WTC11 (cell line): Measurements from ENCODE around the gene RAB35. TPM values are rescaled to one million over a fixed set of nuclear protein-coding genes. Genes with fewer than 3 reads are reported as not detected.

Experiments used
- ATAC-seq: fragments of 200-7000 bp; cut with Tn5 transposase; 2 replicates; pipeline ENCODE4 v1.10.0; 2021; ENCODE audit warnings: mild to moderate bottlenecking, moderate library complexity
- CTCF ChIA-PET: fragments of 300-600 bp; sonication (Branson Sonifier 250); formaldehyde crosslinking; loops from one replicate; lab custom pipeline; 2021; ENCODE audit warnings: antibody characterized with exemption; lab: Charles Lee
- POLR2A ChIA-PET: fragments of 350-600 bp; sonication (Branson Sonifier 250); formaldehyde crosslinking; loops from one replicate; lab custom pipeline; 2021; ENCODE audit warnings: antibody characterized with exemption; lab: Charles Lee
- DNase-seq: peaks from one replicate; pipeline ENCODE4 v3.0.0; 2021; ENCODE audit warnings: low spot score
- H3K27ac Mint-ChIP-seq: 2 replicates; pipeline ENCODE4 v1.8.0; 2021; ENCODE audit warnings: mixed read lengths
- H3K27me3 Mint-ChIP-seq: 2 replicates; pipeline ENCODE4 v1.8.0; 2021; ENCODE audit warnings: low read depth, mild to moderate bottlenecking, moderate library complexity, mixed read lengths
- H3K36me3 Mint-ChIP-seq: 2 replicates; pipeline ENCODE4 v1.8.0; 2021; ENCODE audit warnings: mixed read lengths
- H3K4me1 Mint-ChIP-seq: 2 replicates; pipeline ENCODE4 v1.8.0; 2022; ENCODE audit warnings: mixed read lengths
- H3K4me3 Mint-ChIP-seq: 2 replicates; pipeline ENCODE4 v1.8.0; 2021; ENCODE audit warnings: mild to moderate bottlenecking, moderate library complexity, mixed read lengths
- H3K9me3 Mint-ChIP-seq: 2 replicates; pipeline ENCODE4 v1.8.0; 2021; ENCODE audit warnings: mixed read lengths
- ARID4B ChIP-seq: sonication (generic); formaldehyde crosslinking; IDR thresholded peaks from 2 replicates; pipeline ENCODE4 v1.8.0; 2023; ENCODE audit warnings: missing genetic modification reagents, mild to moderate bottlenecking, borderline replicate concordance
- CBFB ChIP-seq: sonication (generic); formaldehyde crosslinking; IDR thresholded peaks from 2 replicates; pipeline ENCODE4 v1.8.1; 2022; ENCODE audit warnings: mild to moderate bottlenecking, low read depth, missing genetic modification reagents
- CREB1 ChIP-seq: sonication (generic); formaldehyde crosslinking; IDR thresholded peaks from 2 replicates; pipeline ENCODE4 v1.8.0; 2023; ENCODE audit warnings: mild to moderate bottlenecking, missing genetic modification reagents
- EMX1 ChIP-seq: fragments of 250-450 bp; sonication (Bioruptor Pico); IDR thresholded peaks from 2 replicates; pipeline ENCODE4 v1.8.0; 2021; ENCODE audit warnings: mild to moderate bottlenecking
- GRHL2 ChIP-seq: fragments of 250-450 bp; sonication (Bioruptor Pico); IDR thresholded peaks from 2 replicates; pipeline ENCODE4 v1.8.0; 2022; ENCODE audit warnings: mild to moderate bottlenecking, moderate library complexity; ENCODE audit not compliant: insufficient replicate concordance, severe bottlenecking
- GTF2I ChIP-seq: fragments of 250-450 bp; sonication (Bioruptor Pico); conservative IDR thresholded peaks from 2 replicates; pipeline ENCODE4 v1.4.0; 2021; ENCODE audit warnings: mild to moderate bottlenecking
- HMGXB4 ChIP-seq: sonication (generic); formaldehyde crosslinking; IDR thresholded peaks from 2 replicates; pipeline ENCODE4 v1.8.1; 2023; ENCODE audit warnings: mild to moderate bottlenecking, moderate library complexity, missing genetic modification reagents
- KAT7 ChIP-seq: sonication (generic); formaldehyde crosslinking; IDR thresholded peaks from 2 replicates; pipeline ENCODE4 v1.8.1; 2023; ENCODE audit warnings: missing genetic modification reagents, mild to moderate bottlenecking, borderline replicate concordance
- NFE2L1 ChIP-seq: sonication (generic); formaldehyde crosslinking; IDR thresholded peaks from 2 replicates; pipeline ENCODE4 v1.8.1; 2023; ENCODE audit warnings: missing genetic modification reagents
- NFYB ChIP-seq: sonication (generic); formaldehyde crosslinking; conservative IDR thresholded peaks from 2 replicates; pipeline ENCODE4 v1.8.0; 2022; ENCODE audit warnings: low read depth, missing genetic modification reagents
- RORB ChIP-seq: fragments of 250-450 bp; sonication (Bioruptor Pico); IDR thresholded peaks from 2 replicates; pipeline ENCODE4 v1.9.0; 2021; ENCODE audit warnings: mild to moderate bottlenecking
- SP1 ChIP-seq: sonication (generic); formaldehyde crosslinking; conservative IDR thresholded peaks from 2 replicates; pipeline ENCODE4 v1.8.1; 2022; ENCODE audit warnings: missing genetic modification reagents
- TCF7 ChIP-seq: sonication (generic); formaldehyde crosslinking; IDR thresholded peaks from 2 replicates; pipeline ENCODE4 v1.8.0; 2022; ENCODE audit warnings: mild to moderate bottlenecking, low read depth, missing genetic modification reagents, moderate library complexity
- TEAD4 ChIP-seq: sonication (generic); formaldehyde crosslinking; IDR thresholded peaks from 2 replicates; pipeline ENCODE4 v1.8.0; 2022; ENCODE audit warnings: mild to moderate bottlenecking, missing genetic modification reagents
- ZNF396 ChIP-seq: fragments of 250-450 bp; sonication (Bioruptor Pico); IDR thresholded peaks from 2 replicates; pipeline ENCODE4 v1.8.0; 2021; ENCODE audit warnings: mild to moderate bottlenecking, moderate library complexity, borderline replicate concordance
- ZNF416 ChIP-seq: fragments of 250-450 bp; sonication (Bioruptor Pico); IDR thresholded peaks from 2 replicates; pipeline ENCODE4 v1.9.0; 2021; ENCODE audit warnings: mild to moderate bottlenecking, inconsistent platforms
- ZNF423 ChIP-seq: fragments of 250-450 bp; sonication (Bioruptor Pico); IDR thresholded peaks from 2 replicates; pipeline ENCODE4 v2.1.2; 2022; ENCODE audit warnings: mild to moderate bottlenecking, moderate library complexity
- ZNF532 ChIP-seq: fragments of 250-450 bp; sonication (Bioruptor Pico); IDR thresholded peaks from 2 replicates; pipeline ENCODE4 v1.9.0; 2021; ENCODE audit warnings: mild to moderate bottlenecking, borderline replicate concordance
- total RNA-seq: library from RNA; stranded (reverse); gene quantifications from 3 replicates; pipeline ENCODE4 v1.2.3, GENCODE V29; 2021
- TF ChIP-seq, protein P1 (sequence below): sonication (generic); formaldehyde crosslinking; IDR thresholded peaks from 2 replicates; pipeline ENCODE4 v1.8.0; 2022; ENCODE audit warnings: mild to moderate bottlenecking, missing genetic modification reagents
- TF ChIP-seq, protein P2 (sequence below): sonication (generic); formaldehyde crosslinking; IDR thresholded peaks from 2 replicates; pipeline ENCODE4 v1.8.1; 2023; ENCODE audit warnings: mild to moderate bottlenecking, missing genetic modification reagents, moderate library complexity
- TF ChIP-seq, protein P3 (sequence below): sonication (generic); formaldehyde crosslinking; IDR thresholded peaks from 2 replicates; pipeline ENCODE4 v1.8.1; 2022; ENCODE audit warnings: mild to moderate bottlenecking, moderate library complexity, missing genetic modification reagents
- TF ChIP-seq, protein P4 (sequence below): sonication (generic); formaldehyde crosslinking; IDR thresholded peaks from 2 replicates; pipeline ENCODE4 v1.8.0; 2023; ENCODE audit warnings: missing genetic modification reagents
- TF ChIP-seq, protein P5 (sequence below): fragments of 250-450 bp; sonication (Bioruptor Pico); IDR thresholded peaks from 2 replicates; pipeline ENCODE4 v1.9.0; 2021; ENCODE audit warnings: mild to moderate bottlenecking

RAB35 gene
- total RNA-seq, 1 experiment from 2014 or later, result 44.5 TPM

DNA sequence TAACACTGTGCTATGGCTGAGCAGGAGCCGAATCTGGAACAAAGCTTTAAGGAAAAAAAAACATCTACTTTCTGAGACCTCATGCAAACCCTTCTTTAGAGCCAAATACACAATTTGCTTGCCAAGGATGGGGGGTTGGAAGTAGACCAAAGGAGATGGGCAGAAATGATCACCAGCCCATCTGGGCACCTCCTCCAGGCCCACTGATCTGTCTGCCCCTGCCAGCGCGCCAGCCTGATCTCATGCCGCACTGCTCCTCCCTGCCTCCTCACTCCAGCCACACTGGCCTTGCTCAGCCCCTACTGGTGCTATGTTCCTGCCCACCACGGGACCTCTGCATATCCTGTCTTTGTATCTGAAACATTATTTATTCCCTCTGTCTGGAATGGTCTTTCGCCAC, 24.8 kb upstream of the RAB35 start (continued):
- TF ChIP-seq HMGXB4, result no peak
- no peak for TF ChIP-seq TCF7 (CRISPR knock-in tag)
- TF ChIP-seq TEAD4 (CRISPR knock-in tag), result no peak
- no peak for TF ChIP-seq ZNF396 (CRISPR knock-in tag)
- TF ChIP-seq, protein P1, sequence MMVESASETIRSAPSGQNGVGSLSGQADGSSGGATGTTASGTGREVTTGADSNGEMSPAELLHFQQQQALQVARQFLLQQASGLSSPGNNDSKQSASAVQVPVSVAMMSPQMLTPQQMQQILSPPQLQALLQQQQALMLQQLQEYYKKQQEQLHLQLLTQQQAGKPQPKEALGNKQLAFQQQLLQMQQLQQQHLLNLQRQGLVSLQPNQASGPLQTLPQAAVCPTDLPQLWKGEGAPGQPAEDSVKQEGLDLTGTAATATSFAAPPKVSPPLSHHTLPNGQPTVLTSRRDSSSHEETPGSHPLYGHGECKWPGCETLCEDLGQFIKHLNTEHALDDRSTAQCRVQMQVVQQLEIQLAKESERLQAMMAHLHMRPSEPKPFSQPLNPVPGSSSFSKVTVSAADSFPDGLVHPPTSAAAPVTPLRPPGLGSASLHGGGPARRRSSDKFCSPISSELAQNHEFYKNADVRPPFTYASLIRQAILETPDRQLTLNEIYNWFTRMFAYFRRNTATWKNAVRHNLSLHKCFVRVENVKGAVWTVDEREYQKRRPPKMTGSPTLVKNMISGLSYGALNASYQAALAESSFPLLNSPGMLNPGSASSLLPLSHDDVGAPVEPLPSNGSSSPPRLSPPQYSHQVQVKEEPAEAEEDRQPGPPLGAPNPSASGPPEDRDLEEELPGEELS (CRISPR knock-in tag), result no peak
- no peak for TF ChIP-seq ZNF423 (CRISPR knock-in tag)
- TF ChIP-seq, protein P2, sequence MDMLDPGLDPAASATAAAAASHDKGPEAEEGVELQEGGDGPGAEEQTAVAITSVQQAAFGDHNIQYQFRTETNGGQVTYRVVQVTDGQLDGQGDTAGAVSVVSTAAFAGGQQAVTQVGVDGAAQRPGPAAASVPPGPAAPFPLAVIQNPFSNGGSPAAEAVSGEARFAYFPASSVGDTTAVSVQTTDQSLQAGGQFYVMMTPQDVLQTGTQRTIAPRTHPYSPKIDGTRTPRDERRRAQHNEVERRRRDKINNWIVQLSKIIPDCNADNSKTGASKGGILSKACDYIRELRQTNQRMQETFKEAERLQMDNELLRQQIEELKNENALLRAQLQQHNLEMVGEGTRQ (CRISPR knock-in tag), result no peak
- TF ChIP-seq ARID4B (CRISPR knock-in tag), result no peak
- no peak for TF ChIP-seq ZNF416 (CRISPR knock-in tag)
- no peak for TF ChIP-seq CBFB
- no peak for TF ChIP-seq RORB (CRISPR knock-in tag)
- TF ChIP-seq, all 79 proteins: peak for 0

GRCh38 chr12:120140603-120141002, 24.1 kb upstream of the RAB35 start:
- Mint-ChIP-seq H3K4me1 (no peaks in the 10 kb centered on the region), H3K9me3 (no peaks in the 10 kb centered on the region), H3K27ac (no peak overlapping the region), H3K36me3 (peaks cover 89% of the 10 kb centered on the region), H3K4me3 (no peak overlapping the region), H3K27me3 (no peaks in the 10 kb centered on the region)
- CTCF ChIA-PET, result no interaction called here
- POLR2A ChIA-PET, result no interaction called here
- ATAC-seq (peak; percentile 55; the same call in 1 of the 2 replicates), DNase-seq (no peak)
- TF ChIP-seq SP1, result no peak
- no peak for TF ChIP-seq EMX1
- TF ChIP-seq, protein P3, sequence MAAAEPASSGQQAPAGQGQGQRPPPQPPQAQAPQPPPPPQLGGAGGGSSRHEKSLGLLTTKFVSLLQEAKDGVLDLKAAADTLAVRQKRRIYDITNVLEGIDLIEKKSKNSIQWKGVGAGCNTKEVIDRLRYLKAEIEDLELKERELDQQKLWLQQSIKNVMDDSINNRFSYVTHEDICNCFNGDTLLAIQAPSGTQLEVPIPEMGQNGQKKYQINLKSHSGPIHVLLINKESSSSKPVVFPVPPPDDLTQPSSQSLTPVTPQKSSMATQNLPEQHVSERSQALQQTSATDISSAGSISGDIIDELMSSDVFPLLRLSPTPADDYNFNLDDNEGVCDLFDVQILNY (CRISPR knock-in tag), result no peak
- no peak for TF ChIP-seq NFE2L1 (CRISPR knock-in tag)
- no peak for TF ChIP-seq GRHL2
- TF ChIP-seq ZNF423 (CRISPR knock-in tag), result no peak
- TF ChIP-seq GTF2I, result no peak
- TF ChIP-seq KAT7 (CRISPR knock-in tag), result no peak
- no peak for TF ChIP-seq CREB1
- TF ChIP-seq, protein P4, sequence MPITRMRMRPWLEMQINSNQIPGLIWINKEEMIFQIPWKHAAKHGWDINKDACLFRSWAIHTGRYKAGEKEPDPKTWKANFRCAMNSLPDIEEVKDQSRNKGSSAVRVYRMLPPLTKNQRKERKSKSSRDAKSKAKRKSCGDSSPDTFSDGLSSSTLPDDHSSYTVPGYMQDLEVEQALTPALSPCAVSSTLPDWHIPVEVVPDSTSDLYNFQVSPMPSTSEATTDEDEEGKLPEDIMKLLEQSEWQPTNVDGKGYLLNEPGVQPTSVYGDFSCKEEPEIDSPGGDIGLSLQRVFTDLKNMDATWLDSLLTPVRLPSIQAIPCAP (CRISPR knock-in tag), result no peak
- no peak for TF ChIP-seq NFYB (CRISPR knock-in tag)
- no peak for TF ChIP-seq ZNF532 (CRISPR knock-in tag)
- TF ChIP-seq, protein P5, sequence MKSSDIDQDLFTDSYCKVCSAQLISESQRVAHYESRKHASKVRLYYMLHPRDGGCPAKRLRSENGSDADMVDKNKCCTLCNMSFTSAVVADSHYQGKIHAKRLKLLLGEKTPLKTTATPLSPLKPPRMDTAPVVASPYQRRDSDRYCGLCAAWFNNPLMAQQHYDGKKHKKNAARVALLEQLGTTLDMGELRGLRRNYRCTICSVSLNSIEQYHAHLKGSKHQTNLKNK (CRISPR knock-in tag), result no peak
